HG03045 (cell line): ENCODE measurements around the gene KISS1R.
A peak's percentile ranks its signal among the peaks of the same experiment; 100 is the strongest.

Experiments
- ATAC-seq: cut with Tn5 transposase; IDR thresholded peaks from one replicate; pipeline ENCODE4 v1.9.1; 2021; ENCODE audit warnings: mild to moderate bottlenecking, moderate library complexity; ENCODE audit not compliant: unreplicated experiment

Gene KISS1R

GRCh38 chr19:919199-920050, 2.3 kb downstream of the KISS1R start:
- no peak for ATAC-seq

- no peak for ATAC-seq
Observed at GRCh38 chr19:920051-920864, 3.1 kb downstream of the KISS1R start.

- no peak for ATAC-seq
Observed at GRCh38 chr19:924553-925086, 7.5 kb downstream of the KISS1R start.

- ATAC-seq, result peak; percentile 14
Observed at GRCh38 chr19:925087-925525, 8.0 kb downstream of the KISS1R start.

GRCh38 chr19:925526-926322, 8.6 kb downstream of the KISS1R start, which contains the start of gene ARID3A:
Gene ARID3A (plus strand): TSS chr19:926035. CDS start chr19:929529, 3,494 bp downstream.
- ATAC-seq, result peak; percentile 44

- no peak for ATAC-seq
Observed at GRCh38 chr19:926323-926588, 9.1 kb downstream of the KISS1R start.

GRCh38 chr19:926589-927350, 9.6 kb downstream of the KISS1R start:
- ATAC-seq, result no peak

- no peak for ATAC-seq
Observed at GRCh38 chr19:927351-927779, 10.2 kb downstream of the KISS1R start.

- ATAC-seq, result no peak
Observed at GRCh38 chr19:927780-928401, 10.8 kb downstream of the KISS1R start.

GRCh38 chr19:928471-929202, 11.5 kb downstream of the KISS1R start:
- no peak for ATAC-seq

GRCh38 chr19:929203-929890, 12.2 kb downstream of the KISS1R start:
- no peak for ATAC-seq

- ATAC-seq, result no peak
Observed at GRCh38 chr19:929891-930258, 12.7 kb downstream of the KISS1R start.

GRCh38 chr19:931860-932647, 14.9 kb downstream of the KISS1R start:
- ATAC-seq, result no peak

GRCh38 chr19:932648-933552, 15.8 kb downstream of the KISS1R start:
- no peak for ATAC-seq

- ATAC-seq, result no peak
Observed at GRCh38 chr19:933553-933882, 16.4 kb downstream of the KISS1R start.

GRCh38 chr19:934197-934840, 17.2 kb downstream of the KISS1R start:
- ATAC-seq, result no peak
